HL-60 (cell line): Measurements from ENCODE around the gene ERBB4.

Experiments used
- DNase-seq, 2 experiments: peaks; one replicate each; pipeline ENCODE4 v3.0.0-alpha.2; 2010 to 2020; ENCODE audit warnings: low read depth in 1 of 2, low spot score in 1 of 2
- H3K27ac ChIP-seq: fragments of 250-450 bp; sonication (Bioruptor Pico); replicated peaks from 2 replicates; pipeline ENCODE4 v1.5.1; 2020; ENCODE audit warnings: mild to moderate bottlenecking, moderate library complexity
- H3K27me3 ChIP-seq: fragments of 250-450 bp; sonication (Bioruptor Pico); 2 replicates; pipeline ENCODE4 v1.5.1; 2021; ENCODE audit warnings: mild to moderate bottlenecking, moderate library complexity; ENCODE audit not compliant: insufficient read depth, poor library complexity, severe bottlenecking
- H3K4me3 ChIP-seq: replicated peaks from 2 replicates; pipeline ENCODE4 v1.5.1; 2011; ENCODE audit warnings: mild to moderate bottlenecking, control low read depth, low read length; ENCODE audit not compliant: insufficient read depth
- CTCF ChIP-seq: IDR thresholded peaks from one replicate; pipeline ENCODE4 v1.5.1; 2011; ENCODE audit warnings: low read length, control low read depth, inconsistent platforms; ENCODE audit not compliant: insufficient read depth
- GABPA ChIP-seq: IDR thresholded peaks from 2 replicates; pipeline ENCODE4 v1.6.1; 2012; ENCODE audit warnings: low read depth
- POLR2AphosphoS5 ChIP-seq: IDR thresholded peaks from 2 replicates; pipeline ENCODE4 v1.6.1; 2012; ENCODE audit warnings: low read depth
- REST ChIP-seq: IDR thresholded peaks from 2 replicates; pipeline ENCODE4 v1.6.1; 2012; ENCODE audit warnings: low read depth; ENCODE audit not compliant: insufficient replicate concordance
- SPI1 ChIP-seq: IDR thresholded peaks from 2 replicates; pipeline ENCODE4 v1.6.1; 2012; ENCODE audit warnings: low read depth, mild to moderate bottlenecking, borderline replicate concordance

ERBB4 gene

GRCh38 chr2:212136216-212136795 is 402.3 kb downstream of the ERBB4 start:
- no peak for DNase-seq
- TF ChIP-seq POLR2AphosphoS5 (no peak), GABPA (no peak), CTCF (no peak), REST (no peak), SPI1 (no peak)
- H3K27me3 ChIP-seq, result no peaks in the 10 kb centered on the region
- H3K27ac ChIP-seq, result no peak overlapping the region
- H3K4me3 ChIP-seq, result no peak overlapping the region

- TF ChIP-seq REST (no peak), POLR2AphosphoS5 (no peak), GABPA (no peak), CTCF (no peak), SPI1 (no peak)
- Histone ChIP-seq H3K4me3 (no peak overlapping the region), H3K27ac (no peak overlapping the region), H3K27me3 (no peaks in the 10 kb centered on the region)
- no peak for DNase-seq
Measured at GRCh38 chr2:212135739-212136138, 402.9 kb downstream of the ERBB4 start.

DNA sequence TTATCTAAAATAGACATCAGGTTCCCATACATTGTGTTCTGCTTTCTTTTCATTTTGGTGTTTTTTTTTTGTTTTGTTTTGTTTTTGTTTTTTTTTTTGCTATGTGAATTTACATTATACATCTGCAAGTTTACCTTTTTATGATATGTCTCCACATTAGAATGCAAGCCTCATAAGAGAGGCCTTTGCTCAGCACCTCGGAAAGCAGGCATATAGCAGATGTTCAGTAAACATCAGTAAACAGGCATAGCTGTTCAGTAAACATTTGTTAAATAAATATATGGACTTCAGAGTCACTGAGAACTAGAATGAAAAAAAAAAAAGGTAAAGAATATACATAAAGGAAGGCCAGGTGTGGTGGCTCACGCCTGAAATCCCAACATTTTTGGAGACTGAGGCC is 405.3 kb downstream of the ERBB4 start:
- TF ChIP-seq SPI1 (no peak), REST (peak; percentile 80)
- H3K4me3 ChIP-seq, result no peak overlapping the region
- no peaks in the 10 kb centered on the region for H3K27me3 ChIP-seq
- no peak for DNase-seq
- H3K27ac ChIP-seq, result no peak overlapping the region

DNA sequence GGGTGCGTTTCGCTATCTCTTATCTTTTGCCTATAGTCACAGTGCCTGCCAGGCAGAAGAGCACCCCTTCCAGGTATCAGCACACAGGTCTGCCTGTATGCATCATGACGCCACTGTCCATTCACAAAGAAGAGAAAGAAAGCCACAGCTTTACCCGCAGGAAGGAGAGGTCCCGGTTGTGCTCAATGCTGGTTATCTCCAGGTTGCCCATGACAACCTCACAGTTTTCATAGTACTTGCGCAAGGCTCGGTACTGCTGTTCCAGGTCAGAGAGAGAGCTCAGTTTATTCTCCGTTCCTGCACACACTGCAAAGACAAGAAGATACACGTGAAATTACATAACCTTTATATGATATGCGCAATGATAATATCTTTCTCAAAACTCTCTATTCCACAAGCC is 414.0 kb downstream of the ERBB4 start:
- TF ChIP-seq REST (no peak), SPI1 (no peak), GABPA (no peak), POLR2AphosphoS5 (no peak), CTCF (no peak)
- no peaks in the 10 kb centered on the region for H3K27me3 ChIP-seq
- DNase-seq, result no peak
- no peak overlapping the region for H3K27ac ChIP-seq
- H3K4me3 ChIP-seq, result no peak overlapping the region
